Measurements from ENCODE around the gene PTTG1.
A peak's percentile ranks its signal among the peaks of the same experiment; 100 is the strongest.
"Not testable (repeated sequence)": the region's sequence is repeated elsewhere in the genome, so short reads cannot be mapped to it uniquely, and the experiment has no call there.

PTTG1 gene

DNA sequence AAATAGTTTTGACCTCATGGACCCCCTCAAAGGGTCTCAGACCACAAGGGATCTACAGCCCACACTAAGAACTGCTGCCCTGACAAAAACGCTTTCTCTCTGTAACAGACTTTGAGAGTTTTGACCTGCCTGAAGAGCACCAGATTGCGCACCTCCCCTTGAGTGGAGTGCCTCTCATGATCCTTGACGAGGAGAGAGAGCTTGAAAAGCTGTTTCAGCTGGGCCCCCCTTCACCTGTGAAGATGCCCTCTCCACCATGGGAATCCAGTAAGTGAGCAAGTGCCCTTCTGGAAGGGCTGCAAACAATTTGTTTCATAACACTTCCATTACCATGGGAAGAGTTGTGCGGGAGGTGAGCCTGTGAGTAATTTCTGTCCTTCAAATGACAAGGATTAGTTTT, 6.0 kb downstream of the PTTG1 start:
- DNase-seq = no peak

DNA sequence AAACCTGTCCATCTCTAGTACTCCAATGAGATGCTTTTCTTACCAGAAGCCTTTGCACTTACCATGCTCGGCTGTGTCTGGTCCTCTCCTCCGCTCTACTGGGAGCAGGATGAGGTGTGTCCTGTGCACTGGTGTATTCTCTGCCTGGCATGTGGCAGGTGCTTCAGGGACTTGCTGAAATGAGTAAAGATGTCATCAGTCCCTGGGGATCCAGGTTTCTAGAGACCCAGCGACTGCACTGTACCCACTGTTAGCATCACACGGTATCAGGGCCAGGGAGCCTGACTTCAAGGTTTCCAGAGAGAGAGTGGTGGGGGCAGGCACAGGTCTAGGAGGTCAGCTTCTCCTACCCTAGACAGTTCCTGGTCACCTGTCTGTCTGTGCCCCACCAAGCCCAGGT, 10.5 kb downstream of the PTTG1 start:
- no peak for DNase-seq

GRCh38 chr5:160432787-160433186, 11.1 kb downstream of the PTTG1 start:
- no peak for DNase-seq

- no peak for DNase-seq
Measured at GRCh38 chr5:160434022-160434531, 12.4 kb downstream of the PTTG1 start.

DNA sequence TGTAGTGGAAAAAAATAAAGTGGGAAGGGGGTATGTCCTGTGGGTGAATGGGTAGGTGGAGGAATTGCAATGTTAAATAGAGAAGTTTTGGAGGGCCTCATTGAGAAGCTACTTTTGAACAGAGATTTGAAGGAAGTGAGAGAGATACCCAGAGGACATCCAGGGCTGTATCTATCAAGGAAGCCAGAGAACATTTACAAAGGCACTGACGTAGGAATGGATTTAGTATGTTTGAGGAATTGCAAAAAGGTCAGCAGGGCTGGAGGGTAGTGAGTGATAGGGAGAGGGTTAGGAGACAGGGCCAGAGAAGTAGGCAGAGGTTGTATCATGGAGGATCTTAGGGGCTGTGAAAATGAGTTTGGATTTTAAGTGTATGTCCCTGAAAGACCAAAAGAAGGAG, 13.9 kb downstream of the PTTG1 start:
- DNase-seq = no peak

DNA sequence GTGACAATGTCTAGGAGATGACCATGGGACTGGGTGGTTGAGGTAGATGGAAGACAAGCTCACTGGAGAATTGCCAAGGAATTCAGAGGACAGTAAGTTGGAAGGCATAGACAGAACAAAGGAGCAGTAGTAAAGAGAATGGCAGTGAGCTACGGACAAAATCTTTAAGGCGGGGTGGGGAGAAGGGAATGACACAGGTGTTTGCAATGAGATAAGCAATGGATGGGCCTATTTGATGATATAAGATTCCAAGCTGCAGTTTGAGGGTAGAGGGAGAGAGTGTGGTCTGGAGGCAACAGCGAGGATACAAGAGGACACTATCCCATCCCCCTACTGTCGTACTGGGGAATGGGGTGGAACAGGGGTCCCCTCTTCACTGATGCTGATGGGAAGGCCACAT, 14.4 kb downstream of the PTTG1 start:
- no peak for DNase-seq

- not testable (repeated sequence) for DNase-seq
Measured at GRCh38 chr5:160436661-160437060, 15.0 kb downstream of the PTTG1 start.

DNA sequence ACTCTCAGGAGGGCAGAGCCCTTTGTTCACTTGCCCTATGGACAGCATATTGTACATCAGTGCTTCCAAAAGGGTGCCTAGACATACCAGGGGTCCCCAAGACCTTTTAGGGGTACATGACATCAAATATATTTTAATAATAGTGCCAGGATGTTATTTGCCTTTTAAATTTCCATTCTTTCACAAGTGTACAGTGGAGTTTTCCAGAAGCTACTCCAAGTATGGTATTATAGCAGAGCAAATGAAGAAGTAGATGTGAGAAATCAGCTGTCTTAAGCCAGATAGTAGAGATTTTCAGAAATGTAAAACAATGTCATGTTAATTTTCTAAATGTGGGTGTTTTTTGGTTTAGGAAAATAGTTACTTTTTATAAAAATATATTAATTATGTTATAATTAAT, 15.6 kb downstream of the PTTG1 start:
- DNase-seq = no peak

DNA sequence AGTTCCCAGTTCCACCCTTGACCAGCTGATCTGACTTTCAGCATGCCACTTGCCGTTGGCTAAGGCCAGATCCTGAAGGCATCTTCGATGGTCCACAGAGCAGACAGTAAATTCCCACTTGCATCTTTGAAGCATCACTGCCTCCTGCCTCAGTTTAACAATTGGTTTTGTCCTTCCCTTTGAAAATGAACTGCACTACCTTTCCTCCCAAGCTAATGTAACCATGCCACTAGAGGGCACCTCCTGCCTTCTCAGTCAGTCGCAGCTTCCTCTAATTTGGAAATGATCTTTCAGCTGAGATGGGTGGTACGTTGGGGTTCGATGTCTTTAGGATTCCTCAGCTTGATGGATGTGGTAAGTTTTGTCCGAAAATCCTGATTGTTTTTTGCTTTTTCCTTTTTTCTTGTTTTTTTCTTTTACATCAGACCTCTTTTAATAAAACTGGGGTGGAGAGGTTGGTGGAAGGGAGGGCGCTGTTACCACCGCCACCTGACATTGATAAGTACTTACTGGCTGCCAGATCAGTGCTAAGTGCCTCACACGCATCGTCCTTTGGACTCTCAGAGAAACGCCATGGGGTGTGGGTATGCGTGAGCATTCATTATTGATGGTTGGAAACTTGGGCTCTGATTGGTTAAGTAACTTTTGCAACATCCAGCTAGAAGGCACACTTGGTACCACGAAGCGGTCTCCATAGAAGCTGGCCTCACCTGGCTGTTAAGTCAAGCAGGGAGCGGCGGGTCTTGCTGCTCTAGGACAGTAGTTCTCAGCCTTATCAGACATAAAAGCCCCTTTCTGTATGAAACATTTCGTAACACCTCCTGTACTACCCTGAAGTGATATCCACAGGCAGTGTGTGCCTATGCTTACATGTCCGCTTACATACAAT, 16.9 kb downstream of the PTTG1 start:
- peak; percentile 61 for DNase-seq

GRCh38 chr5:160439205-160439600, 17.5 kb downstream of the PTTG1 start:
- peak; percentile 93 for DNase-seq

- DNase-seq = no peak
Measured at GRCh38 chr5:160441311-160441781, 19.7 kb downstream of the PTTG1 start.

- no peak for DNase-seq
Measured at GRCh38 chr5:160442824-160443431, 21.3 kb downstream of the PTTG1 start.

DNA sequence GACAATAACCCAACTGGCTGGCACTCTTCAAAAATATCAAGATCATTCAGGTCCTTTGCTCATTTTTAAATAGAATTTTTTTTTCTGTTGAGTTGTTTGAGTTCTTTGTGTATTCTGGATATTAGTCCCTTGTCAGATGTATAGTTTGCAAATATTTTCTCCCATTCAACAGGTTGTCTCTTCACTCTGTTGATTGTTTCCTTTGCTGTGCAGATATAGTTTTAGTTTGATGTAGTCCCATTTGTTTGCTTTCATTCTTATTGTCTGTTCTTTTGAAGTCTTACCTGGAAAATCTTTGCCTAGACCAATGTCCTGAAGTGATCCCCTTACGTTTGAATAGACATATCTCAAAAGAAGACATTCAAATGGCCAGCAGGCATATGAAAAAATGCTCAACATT, 22.8 kb downstream of the PTTG1 start:
- no peak for DNase-seq

GRCh38 chr5:160445132-160445531, 23.5 kb downstream of the PTTG1 start:
- no peak for DNase-seq

DNA sequence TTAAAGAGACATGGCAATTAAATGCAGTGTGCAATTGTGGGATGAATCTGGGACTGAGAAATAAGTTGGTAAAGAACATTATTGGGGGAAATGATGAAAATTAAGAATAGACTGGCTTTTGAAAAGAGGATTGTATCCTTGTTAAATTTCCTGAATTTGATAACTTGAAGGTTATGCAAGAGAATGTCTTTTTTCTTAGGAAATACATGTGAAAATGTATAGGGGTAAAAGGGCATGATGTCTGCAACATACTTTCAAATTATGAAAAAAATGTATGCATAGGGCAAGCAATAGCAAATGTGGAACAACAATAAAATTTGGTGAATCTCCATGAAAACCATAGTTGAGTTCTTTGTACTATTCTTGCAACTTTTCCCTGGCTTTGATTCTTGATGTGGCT, 24.1 kb downstream of the PTTG1 start:
- no peak for DNase-seq

- no peak for DNase-seq
Measured at GRCh38 chr5:160448886-160449285, 27.2 kb downstream of the PTTG1 start.

- no peak for DNase-seq
Measured at GRCh38 chr5:160449458-160449857, 27.8 kb downstream of the PTTG1 start.

DNA sequence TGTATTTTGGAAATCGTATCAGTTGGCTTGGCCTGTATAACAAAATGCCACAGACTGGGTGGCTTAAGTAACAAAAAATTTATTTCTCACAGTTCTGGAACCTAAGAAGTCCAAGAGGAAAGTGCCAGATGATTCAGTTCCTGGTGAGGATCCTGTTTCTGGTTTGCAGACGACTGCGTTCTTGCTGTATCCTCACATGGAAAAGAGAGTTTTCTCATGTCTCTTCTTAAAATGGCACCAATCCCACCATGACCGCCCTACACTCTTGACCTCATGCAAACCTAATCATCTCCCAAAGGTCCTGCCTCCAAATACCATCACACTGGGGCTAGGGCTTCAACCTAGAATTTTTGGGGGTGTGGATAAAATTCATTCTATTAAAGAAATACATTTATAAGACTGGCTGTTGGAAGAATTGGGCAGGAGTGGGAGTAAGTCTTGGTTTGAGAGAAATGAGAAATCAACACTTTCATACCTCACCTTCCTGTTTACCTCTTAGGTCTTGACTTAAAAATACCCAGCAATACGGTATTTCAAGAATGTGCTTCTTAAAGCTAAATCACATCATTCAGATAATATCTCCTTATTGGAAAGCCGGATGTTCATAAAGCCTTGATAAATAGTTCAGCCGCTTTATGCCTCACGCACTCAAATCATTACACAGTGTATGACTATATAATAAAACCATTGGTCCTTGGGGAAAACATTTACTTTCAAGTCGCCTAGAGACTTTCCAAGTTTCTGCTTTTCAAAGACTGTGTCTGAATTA, 28.7 kb downstream of the PTTG1 start:
- DNase-seq = no peak

- DNase-seq = no peak
Measured at GRCh38 chr5:160451281-160451680, 29.6 kb downstream of the PTTG1 start.

DNA sequence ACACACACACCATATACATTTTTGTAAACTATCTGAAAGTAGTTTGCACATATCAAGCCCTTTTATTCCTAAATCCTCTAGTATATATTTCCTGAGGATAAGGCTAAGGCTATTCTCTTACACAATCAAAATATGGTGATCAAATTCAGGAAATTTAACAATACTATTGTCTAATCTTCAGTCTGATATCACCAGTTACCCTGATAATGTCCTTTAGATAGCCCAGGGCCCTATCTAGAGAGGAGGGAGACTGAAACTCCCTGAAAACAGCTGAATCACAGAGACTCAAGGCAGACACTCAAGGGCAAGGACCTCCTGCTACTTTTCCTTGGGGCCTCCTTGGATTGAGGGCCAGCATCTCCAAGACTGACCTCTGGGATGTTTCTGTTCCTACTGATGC, 30.4 kb downstream of the PTTG1 start:
- DNase-seq = no peak

- no peak for DNase-seq
Measured at GRCh38 chr5:160452795-160453194, 31.1 kb downstream of the PTTG1 start.

DNA sequence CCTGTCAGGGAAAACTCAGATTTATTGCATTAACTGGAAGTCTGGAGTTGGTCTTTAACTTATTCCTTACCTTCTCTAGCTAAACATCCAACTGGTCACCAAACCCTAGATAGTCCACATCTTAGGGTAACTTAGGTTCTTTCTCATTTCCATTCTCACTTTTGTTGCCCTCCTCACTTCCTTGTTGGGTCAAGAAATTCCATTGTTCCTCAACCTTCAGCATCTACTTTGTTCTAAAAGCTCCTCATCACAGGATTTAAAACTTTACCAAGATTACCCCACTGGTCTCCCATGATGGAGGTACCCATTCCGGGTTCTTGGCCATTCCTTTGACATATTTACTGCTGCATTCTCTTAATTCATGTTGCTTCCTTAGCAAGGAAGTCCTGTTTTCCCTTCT, 32.1 kb downstream of the PTTG1 start:
- DNase-seq = no peak

DNA sequence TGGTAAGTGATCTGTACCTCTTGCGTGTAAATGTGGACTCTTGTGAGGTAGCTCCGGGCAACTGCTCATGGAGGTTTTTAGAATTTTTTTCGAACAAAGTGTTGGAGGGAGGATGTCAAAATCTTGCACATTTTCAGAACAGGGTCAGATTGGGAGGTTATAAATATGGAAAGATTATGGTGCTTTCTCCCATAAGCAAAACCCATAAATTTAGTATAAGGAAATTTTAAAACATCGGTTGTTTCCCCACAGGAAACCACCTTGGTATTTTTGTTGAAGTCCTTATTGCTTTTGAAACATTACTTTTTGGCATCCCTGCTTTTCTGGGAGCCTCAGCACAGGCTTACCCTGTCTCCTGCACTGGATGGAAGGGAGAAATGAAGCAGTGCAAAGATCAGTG, 33.9 kb downstream of the PTTG1 start:
- DNase-seq = no peak

Measured in activated T-cell treated with anti-CD3 and anti-CD28 coated beads, Interleukin-2, amount 50 U/mL, for 1 hour (primary cell).